Right lobe of liver (tissue), 6 donors: ENCODE data around the gene CHMP6. TPM values are rescaled to one million over a fixed set of nuclear protein-coding genes. Genes with fewer than 3 reads are reported as not detected.

Source experiments
- ATAC-seq, 4 donors: fragments of 200-7000 bp; cut with Tn5 transposase; one replicate each; pipeline ENCODE4 v1.9.1; 2020; ENCODE audit warnings: mild to moderate bottlenecking in 4 of 4, moderate library complexity in 4 of 4
- DNase-seq, 3 donors: peaks; one replicate each; pipeline ENCODE4 v3.0.0-alpha.2; 2020
- H3K27ac ChIP-seq, 3 donors: fragments of 200-600 bp; one replicate each; pipeline ENCODE4 v1.8.0; 2022
- H3K27me3 ChIP-seq, 2 donors: fragments of 200-600 bp; one replicate each; pipeline ENCODE4 v1.8.0; 2022
- H3K36me3 ChIP-seq, 4 donors: fragments of 200-600 bp; sonication (generic) in 1 of 4; one replicate each; pipeline versions ENCODE4 v1.5.1 to v1.8.0; 2017 to 2022; ENCODE audit warnings: control low read depth in 1 of 4
- H3K4me1 ChIP-seq, 4 donors: fragments of 200-600 bp; sonication (generic) in 1 of 4; one replicate each; pipeline versions ENCODE4 v1.5.1 to v1.8.0; 2017 to 2022; ENCODE audit warnings: control low read depth in 1 of 4
- H3K4me3 ChIP-seq, 3 donors: fragments of 200-600 bp; one replicate each; pipeline ENCODE4 v1.8.0; 2022
- H3K9me3 ChIP-seq, 4 donors: fragments of 200-600 bp; sonication (generic) in 1 of 4; one replicate each; pipeline versions ENCODE4 v1.5.1 to v1.8.0; 2017 to 2022; ENCODE audit warnings: control low read depth in 1 of 4
- CTCF ChIP-seq, 4 donors: fragments of 200-600 bp in 3 of 4; fragments of 450-650 bp in 1 of 4; IDR thresholded peaks; one replicate each; pipeline versions ENCODE4 v1.5.1 to v1.8.0; 2016 to 2022; ENCODE audit warnings: antibody characterized with exemption in 4 of 4, mild to moderate bottlenecking in 2 of 4
- POLR2A ChIP-seq: fragments of 450-650 bp; IDR thresholded peaks from one replicate; pipeline ENCODE4 v1.6.1; 2017; ENCODE audit warnings: antibody characterized with exemption, mild to moderate bottlenecking
- WGBS: methylation state at CpG from one replicate; pipeline ENCODE4 v1.1.6; 2018; ENCODE audit warnings: low coverage, low lambda C conversion rate; ENCODE audit not compliant: insufficient coverage; ENCODE audit errors: missing lambda C conversion rate; 5-methylcytosine and 5-hydroxymethylcytosine counted together
- intact Hi-C, 2 donors: fragments of 100-400 bp; cut with DNase I; formaldehyde crosslinking; loops; one replicate each; pipeline versions ENCODE4 v1.11.2 to v1.14.1; 2022
- total RNA-seq, 6 experiments: library from RNA; depleted of rRNA in 2 of 6; stranded (reverse); fragments of >200 nt in 2 of 6; fragmentation: NEBNext Ultra II Directional in 3 of 6; extraction: Animal tissue kit (Norgen Biotek cat#: 25700) in 3 of 6; gene quantifications; one replicate each; pipeline versions ENCODE4 v1.1.0 to v1.2.4, GENCODE V29; 2016 to 2023
- donor health status: DM: no; HTN: yes; CAD: no.
- donor health status: DM: no; HTN: no; CAD: no.
- donor health status: DM: no; HTN: no; CAD: no.
- donor health status: DM: no; HTN: yes; CAD: no.
- donor health status: DM: no; HTN: yes; CAD: no.

CHMP6 gene
- total RNA-seq, 6 experiments from 2014 or later = 13.4 to 27.8 (median 15.6) TPM

- Histone ChIP-seq H3K9me3 (no peaks in the 10 kb centered on the region), H3K4me3 (no peak overlapping the region), H3K36me3 (peaks cover 0 to 40% (median 7%) of the 10 kb centered on the region in 4 donors), H3K27me3 (peaks cover 0 to 4% of the 10 kb centered on the region in 2 donors), H3K4me1 (peaks cover 0 to 32% (median 11%) of the 10 kb centered on the region in 4 donors), H3K27ac (no peak overlapping the region)
- DNase-seq = no peak
- WGBS = 100% methylated on average over 1 of the region's 39 CpGs
- TF ChIP-seq POLR2A (no peak), CTCF (IDR thresholded peaks at IDR 0.05) (no peak)
- intact Hi-C loops = loop anchor here in 1 of 2 donors (10.0 kb wide), 1 partner anchor 106 kb away; no protein-coding TSS in a partner anchor
- ATAC-seq = no peak
Observed at GRCh38 chr17:80998748-80999535, 7.3 kb downstream of the CHMP6 start.

GRCh38 chr17:80999536-81000333, 8.1 kb downstream of the CHMP6 start:
- Histone ChIP-seq H3K4me1 (peaks cover 0 to 37% (median 11%) of the 10 kb centered on the region in 4 donors), H3K9me3 (no peaks in the 10 kb centered on the region), H3K4me3 (no peak overlapping the region), H3K27me3 (peaks cover 0 to 4% of the 10 kb centered on the region in 2 donors), H3K36me3 (peaks cover 0 to 40% (median 7%) of the 10 kb centered on the region in 4 donors), H3K27ac (peak overlapping the region in 1 of 3 donors; percentile 58)
- intact Hi-C loops = loop anchor here in 1 of 2 donors (10.0 kb wide), 1 partner anchor 105 kb away; no protein-coding TSS in a partner anchor
- 90% methylated on average over 2 of the region's 40 CpGs for WGBS
- TF ChIP-seq CTCF (IDR thresholded peaks at IDR 0.05) = no peak
- no peak for TF ChIP-seq POLR2A
- DNase-seq (no peak), ATAC-seq (no peak)

GRCh38 chr17:81000334-81000630, 8.6 kb downstream of the CHMP6 start:
- TF ChIP-seq POLR2A (no peak), CTCF (IDR thresholded peaks at IDR 0.05) (no peak)
- DNase-seq (no peak), ATAC-seq (peak in 1 of 4 donors; percentile 2)
- Histone ChIP-seq H3K27me3 (peaks cover 0 to 4% of the 10 kb centered on the region in 2 donors), H3K4me1 (peaks cover 0 to 37% (median 11%) of the 10 kb centered on the region in 4 donors), H3K27ac (peak overlapping the region in 1 of 3 donors; percentile 58), H3K9me3 (no peaks in the 10 kb centered on the region), H3K4me3 (no peak overlapping the region), H3K36me3 (peaks cover 0 to 39% (median 6%) of the 10 kb centered on the region in 4 donors)
- intact Hi-C loops = no loop called here
- no CpG with 5 or more reads among the region's 8 CpGs for WGBS

- Histone ChIP-seq H3K4me3 (no peak overlapping the region), H3K4me1 (peaks cover 0 to 37% (median 11%) of the 10 kb centered on the region in 4 donors), H3K9me3 (no peaks in the 10 kb centered on the region), H3K27ac (peak overlapping the region in 1 of 3 donors; percentile 58), H3K27me3 (peaks cover 0 to 4% of the 10 kb centered on the region in 2 donors), H3K36me3 (peaks cover 0 to 34% (median 6%) of the 10 kb centered on the region in 4 donors)
- intact Hi-C loops = no loop called here
- DNase-seq = peak; percentile 72 to 91 (median 87)
- TF ChIP-seq POLR2A (no peak), CTCF (IDR thresholded peaks at IDR 0.05) (no peak)
- 18% methylated on average over 6 of the region's 18 CpGs for WGBS
- ATAC-seq = peak; percentile 84 to 88 (median 86)
Observed at GRCh38 chr17:81000631-81001357, 9.2 kb downstream of the CHMP6 start.
